ENCODE data around the gene SCNN1B. TPM values are rescaled to one million over a fixed set of nuclear protein-coding genes. Genes with fewer than 3 reads are reported as not detected.

SCNN1B gene
- total RNA-seq, 1 donor from 2014 or later, result not detected

GRCh38 chr16:23318639-23319038 is 16.5 kb downstream of the SCNN1B start:
- FAIRE-seq (no peak), DNase-seq (ENCODE audit: low spot score in 2 of 2) (no peak)

GRCh38 chr16:23319861-23320615 is 17.9 kb downstream of the SCNN1B start:
- DNase-seq (ENCODE audit: low spot score in 2 of 2) (no peak), FAIRE-seq (no peak)

DNA sequence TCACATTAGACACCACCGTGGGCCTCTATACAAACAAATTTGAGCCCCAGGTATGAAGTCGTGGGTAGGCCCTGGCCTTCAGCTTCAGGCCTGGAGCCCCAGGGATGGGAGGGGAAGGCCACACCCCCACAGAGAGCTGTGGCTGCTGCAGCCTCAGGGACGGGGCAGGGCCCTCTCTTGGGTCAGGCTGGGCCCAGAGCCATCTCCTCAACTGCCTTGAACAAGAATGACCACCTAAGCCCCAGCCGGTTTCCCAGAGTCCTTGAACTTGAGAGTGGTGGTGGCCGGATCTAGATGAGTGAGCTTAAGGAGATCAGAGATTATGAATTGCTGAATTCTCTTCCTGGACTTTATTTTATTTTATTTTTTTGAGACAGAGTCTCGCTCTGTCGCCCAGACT is 18.6 kb downstream of the SCNN1B start:
- no peak for DNase-seq (ENCODE audit: low spot score in 2 of 2)
- no peak for FAIRE-seq

DNA sequence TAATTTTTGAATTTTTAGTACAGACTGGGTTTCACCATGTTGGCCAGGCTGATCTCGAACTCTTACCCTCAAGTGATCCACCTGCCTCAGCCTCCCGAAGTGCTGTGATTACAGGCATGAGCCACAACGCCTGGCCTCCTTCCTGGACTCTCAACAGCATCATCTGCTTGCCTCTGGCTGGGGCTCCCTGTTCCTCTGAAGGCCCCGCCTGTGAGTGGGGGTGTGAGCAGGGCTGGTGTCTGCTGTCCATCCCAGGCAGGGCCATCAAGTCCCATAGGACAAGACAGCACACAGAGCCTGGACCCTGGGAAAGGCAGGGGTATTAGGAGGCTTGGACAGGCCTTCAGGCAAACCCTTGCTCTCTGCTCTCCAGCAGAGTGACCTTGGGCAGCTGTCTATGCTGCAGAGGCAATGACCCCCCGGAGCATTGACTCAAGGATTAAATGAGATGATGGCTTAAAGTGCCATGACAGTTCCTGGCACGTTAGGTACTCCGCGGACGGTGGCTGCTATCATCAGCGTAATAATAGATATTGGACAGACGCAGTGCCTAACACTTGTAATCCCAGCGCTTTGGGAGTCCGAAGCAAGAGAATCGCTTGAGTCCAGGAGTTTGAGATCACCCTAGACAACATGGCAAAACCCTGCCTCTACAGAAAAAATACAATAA is 19.2 kb downstream of the SCNN1B start:
- DNase-seq (ENCODE audit: low spot score in 2 of 2) (no peak), FAIRE-seq (no peak)

GRCh38 chr16:23323224-23324030 is 21.3 kb downstream of the SCNN1B start:
- DNase-seq (ENCODE audit: low spot score in 2 of 2), result no peak
- FAIRE-seq, result no peak

DNA sequence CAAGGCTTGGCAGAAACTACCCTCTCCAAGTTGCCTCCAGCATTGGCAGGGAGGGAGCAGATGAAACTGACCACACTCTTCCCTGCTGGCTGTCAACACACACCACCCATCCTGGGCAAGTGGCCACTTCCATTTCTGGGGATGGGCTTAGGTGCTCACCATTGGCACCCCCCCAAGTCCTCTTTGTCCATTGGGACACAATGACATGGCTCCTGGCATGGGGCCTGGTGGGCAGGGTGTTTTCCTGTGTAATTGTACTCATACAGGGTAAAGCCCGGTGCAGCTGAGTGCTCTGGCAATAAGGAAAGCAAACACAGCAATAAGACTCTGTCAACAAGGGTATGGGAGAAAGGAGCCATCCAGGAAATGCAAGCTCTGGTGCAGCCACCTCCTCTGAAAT is 22.6 kb downstream of the SCNN1B start:
- DNase-seq (ENCODE audit: low spot score in 2 of 2) (no peak), FAIRE-seq (no peak)

DNA sequence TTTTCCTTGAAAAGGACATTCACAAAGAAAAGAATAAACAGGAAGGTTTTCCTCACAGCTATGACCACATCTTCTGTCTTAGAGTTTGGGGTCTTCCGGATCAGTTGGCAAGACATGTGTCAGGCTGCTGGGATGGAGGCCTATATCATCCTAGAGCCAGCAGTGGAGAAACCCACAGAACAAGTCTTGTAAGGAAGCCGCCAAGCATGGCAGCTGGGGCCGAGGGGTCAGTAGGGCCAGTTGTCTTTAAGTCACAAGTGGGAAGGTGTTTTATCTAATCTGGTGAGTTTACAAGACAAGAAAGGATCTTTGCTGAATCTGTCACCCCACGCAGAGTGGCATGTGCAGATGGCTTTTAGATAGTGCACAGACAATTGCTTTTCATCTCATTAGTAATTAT is 25.7 kb downstream of the SCNN1B start:
- DNase-seq (ENCODE audit: low spot score in 2 of 2) (no peak), FAIRE-seq (no peak)

DNA sequence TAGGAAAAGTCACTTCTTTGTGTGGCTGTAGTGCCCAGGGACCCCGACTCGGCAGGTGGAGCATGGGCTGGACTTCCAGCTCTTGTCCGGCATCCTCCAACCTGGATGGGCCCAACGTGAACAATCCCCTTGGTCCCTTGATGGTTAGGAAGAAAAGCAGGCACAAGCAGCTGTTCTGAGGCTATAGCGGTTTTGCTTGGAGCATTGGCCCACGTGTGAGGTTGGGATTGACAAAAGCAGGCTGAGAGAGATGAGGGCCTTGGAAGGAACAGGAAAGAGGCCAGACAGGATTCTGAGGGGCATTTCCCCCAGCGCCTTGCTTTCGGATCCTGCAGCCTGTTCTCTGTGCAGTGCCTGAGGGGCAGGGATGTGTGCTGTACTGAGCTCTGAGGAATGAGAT is 28.1 kb downstream of the SCNN1B start:
- DNase-seq (ENCODE audit: low spot score in 2 of 2), result no peak
- FAIRE-seq, result no peak

GRCh38 chr16:23330583-23331249 is 28.6 kb downstream of the SCNN1B start:
- DNase-seq (ENCODE audit: low spot score in 2 of 2) (no peak), FAIRE-seq (no peak)

- FAIRE-seq (no peak), DNase-seq (ENCODE audit: low spot score in 2 of 2) (no peak)
These were observed 31.0 kb downstream of the SCNN1B start for GRCh38 chr16:23333034-23333579.

GRCh38 chr16:23333831-23334456 is 31.8 kb downstream of the SCNN1B start:
- no peak for DNase-seq (ENCODE audit: low spot score in 2 of 2)
- FAIRE-seq, result no peak

DNA sequence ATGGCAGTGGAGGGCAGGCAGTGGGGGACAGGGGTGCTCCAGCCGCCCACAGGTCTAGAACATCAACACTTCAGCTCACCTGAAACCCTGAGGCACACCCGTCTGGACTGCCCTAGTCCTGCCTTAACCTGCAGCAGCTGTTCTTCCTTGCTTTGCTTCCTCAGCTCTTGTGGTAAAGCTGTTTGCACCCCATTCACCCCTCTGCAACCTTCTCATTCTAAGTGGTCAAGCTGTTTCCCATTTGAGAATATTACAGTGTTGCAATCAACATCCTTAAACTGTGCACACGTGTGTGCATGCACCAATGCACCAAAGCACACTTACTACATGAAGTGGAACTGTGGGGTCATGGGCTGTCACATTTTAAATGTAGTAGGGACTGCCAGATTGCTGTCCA is 32.4 kb downstream of the SCNN1B start:
- no peak for FAIRE-seq

DNA sequence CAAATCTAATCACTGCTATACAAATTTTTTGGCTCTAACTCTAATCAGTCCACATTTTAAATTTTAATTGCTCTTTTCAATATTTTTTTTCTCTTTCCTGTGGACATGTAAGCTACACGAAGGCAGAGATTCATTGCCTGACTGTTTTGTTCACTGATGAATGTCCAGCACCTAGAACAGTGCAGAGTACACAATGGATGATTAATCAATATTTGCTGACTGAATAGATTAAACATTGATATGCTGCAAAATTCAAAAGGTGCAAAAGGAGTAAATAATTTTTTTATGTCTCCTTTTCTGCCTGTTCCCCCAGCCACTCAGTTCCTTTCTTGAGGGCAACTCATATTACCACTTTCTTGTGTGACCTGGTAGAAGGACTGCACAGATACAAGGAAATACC is 32.8 kb downstream of the SCNN1B start:
- DNase-seq (ENCODE audit: low spot score in 2 of 2) (no peak), FAIRE-seq (no peak)

More for the DNA sequence above, 32.4 kb downstream of the SCNN1B start:
- DNase-seq (ENCODE audit: low spot score in 2 of 2), result no peak

DNA sequence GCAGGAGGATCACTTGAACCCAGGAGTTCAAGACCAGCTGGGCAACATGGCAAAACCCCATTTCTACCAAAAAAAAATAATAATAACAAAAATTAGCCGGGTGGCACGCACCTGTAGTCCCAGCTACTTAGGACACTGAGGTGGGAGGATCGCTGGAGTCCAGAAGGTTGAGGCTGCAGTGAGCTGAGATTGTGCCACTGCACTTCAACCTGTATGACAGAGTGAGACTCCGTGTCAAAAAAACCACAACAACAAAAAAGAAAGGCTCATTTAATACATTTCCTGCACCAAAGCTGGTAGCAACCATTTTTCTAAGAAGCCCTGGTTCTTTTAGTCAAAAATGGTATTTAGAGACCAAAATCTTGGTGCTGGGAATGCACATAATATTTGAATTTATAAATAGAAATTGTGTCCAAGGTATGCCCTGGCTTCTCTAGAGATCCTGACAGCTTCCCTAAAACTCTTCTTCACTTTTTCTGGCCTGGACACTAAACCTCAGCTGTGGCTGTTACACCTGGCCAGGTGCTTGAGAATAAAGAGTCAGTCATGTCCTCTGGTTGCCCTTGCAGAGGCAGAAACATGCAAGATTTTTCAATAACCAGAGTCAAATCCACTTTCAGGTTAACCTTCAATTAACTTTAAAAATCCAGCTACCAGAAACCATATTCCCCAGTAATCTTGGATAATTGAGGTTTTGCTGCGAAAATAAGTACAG is 35.9 kb downstream of the SCNN1B start:
- DNase-seq (ENCODE audit: low spot score in 2 of 2), result no peak
- no peak for FAIRE-seq

DNA sequence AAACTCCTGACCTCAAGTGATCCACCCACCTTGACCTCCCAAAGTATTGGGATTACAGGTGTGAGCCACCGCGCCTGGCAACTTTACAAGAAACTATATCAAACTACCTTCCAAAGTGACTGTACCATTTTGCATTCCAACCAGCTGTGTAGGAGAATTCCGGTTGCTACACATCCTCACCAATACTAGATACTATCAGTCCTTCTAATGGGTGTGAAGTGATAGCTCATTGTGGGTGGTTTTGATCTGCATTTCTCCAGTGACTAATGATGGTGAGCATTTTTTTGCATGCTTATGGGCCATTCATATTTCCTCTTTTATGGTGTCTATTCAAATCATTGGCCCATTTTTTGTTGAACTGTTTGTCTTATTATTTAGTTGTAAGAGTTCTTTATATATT is 37.7 kb downstream of the SCNN1B start:
- no peak for FAIRE-seq
- DNase-seq (ENCODE audit: low spot score in 2 of 2), result no peak

- DNase-seq (ENCODE audit: low spot score in 2 of 2) (no peak), FAIRE-seq (no peak)
These were observed 40.1 kb downstream of the SCNN1B start for GRCh38 chr16:23342083-23342640.

DNA sequence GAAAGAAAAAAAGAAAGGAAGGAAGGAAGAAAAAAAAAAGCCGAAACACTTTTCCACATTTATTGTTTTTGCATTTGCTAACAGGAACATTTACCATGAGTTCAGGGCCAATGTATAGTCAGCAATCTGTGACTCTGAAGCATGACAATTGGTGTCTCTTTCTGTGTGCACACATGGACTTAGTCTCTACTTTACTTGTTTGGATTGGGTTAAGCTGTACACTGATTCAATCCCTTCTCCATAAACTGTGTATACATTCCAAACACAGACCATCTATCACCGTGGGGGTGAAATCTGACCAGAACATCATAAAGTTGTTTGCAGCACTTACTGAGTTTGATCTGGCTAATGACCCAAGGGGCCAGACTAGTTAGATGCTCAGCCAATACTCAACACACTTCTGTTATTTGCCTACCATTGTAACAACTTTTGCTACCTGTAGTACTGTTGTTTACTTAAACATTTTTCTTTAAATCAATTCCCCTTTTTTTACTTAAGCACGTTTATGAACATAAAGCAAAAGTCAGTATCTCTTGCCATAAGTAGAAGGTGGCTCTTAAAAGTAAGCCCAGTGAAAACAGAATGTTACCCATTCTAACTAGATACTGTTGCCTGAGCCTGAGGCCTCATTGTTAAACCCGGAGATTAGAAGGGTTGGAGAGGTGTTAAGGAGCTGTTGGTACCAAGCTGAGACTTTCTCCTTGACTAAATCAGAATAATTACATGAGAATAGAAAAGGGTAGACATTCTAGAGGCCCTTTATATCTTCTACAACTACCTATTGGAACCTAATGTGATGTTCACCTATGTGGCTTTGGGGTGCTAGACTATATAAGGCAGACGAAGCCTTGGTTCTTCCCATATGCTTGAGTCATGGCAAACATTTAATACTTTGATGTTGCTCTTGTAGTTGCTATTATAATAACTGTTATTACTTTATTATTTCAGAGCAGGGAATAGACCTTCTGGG is 41.8 kb downstream of the SCNN1B start:
- no peak for DNase-seq (ENCODE audit: low spot score in 2 of 2)
- no peak for FAIRE-seq

- DNase-seq (ENCODE audit: low spot score in 2 of 2) (no peak), FAIRE-seq (no peak)
These were observed 43.1 kb downstream of the SCNN1B start for GRCh38 chr16:23345237-23345636.

Measured in frontal cortex (tissue), 4 donors.